Panc1 (cell line): ENCODE measurements around the gene WNT5B.

ENCODE experiments used
- POLR2AphosphoS5 ChIP-seq: IDR thresholded peaks from 2 replicates; pipeline ENCODE4 v1.6.1; 2012; ENCODE audit warnings: mild to moderate bottlenecking, low read depth, low read length, moderate library complexity
- SIN3A ChIP-seq: IDR thresholded peaks from 2 replicates; pipeline ENCODE4 v1.6.1; 2012; ENCODE audit warnings: low read depth, mild to moderate bottlenecking, low read length, moderate library complexity, borderline replicate concordance; ENCODE audit not compliant: insufficient read depth
- TF ChIP-seq, protein P1 (sequence below): fragments of 450-650 bp; IDR thresholded peaks from 2 replicates; pipeline ENCODE4 v1.5.1; 2017; ENCODE audit warnings: mild to moderate bottlenecking
- TF ChIP-seq, protein P2 (sequence below), 2 experiments: IDR thresholded peaks; 2 replicates each; pipeline ENCODE4 v1.6.1; 2011 to 2012; ENCODE audit warnings: low read depth in 2 of 2, control low read depth in 1 of 2, low read length in 1 of 2, mild to moderate bottlenecking in 1 of 2, moderate library complexity in 1 of 2; ENCODE audit not compliant: insufficient read depth in 1 of 2

DNA sequence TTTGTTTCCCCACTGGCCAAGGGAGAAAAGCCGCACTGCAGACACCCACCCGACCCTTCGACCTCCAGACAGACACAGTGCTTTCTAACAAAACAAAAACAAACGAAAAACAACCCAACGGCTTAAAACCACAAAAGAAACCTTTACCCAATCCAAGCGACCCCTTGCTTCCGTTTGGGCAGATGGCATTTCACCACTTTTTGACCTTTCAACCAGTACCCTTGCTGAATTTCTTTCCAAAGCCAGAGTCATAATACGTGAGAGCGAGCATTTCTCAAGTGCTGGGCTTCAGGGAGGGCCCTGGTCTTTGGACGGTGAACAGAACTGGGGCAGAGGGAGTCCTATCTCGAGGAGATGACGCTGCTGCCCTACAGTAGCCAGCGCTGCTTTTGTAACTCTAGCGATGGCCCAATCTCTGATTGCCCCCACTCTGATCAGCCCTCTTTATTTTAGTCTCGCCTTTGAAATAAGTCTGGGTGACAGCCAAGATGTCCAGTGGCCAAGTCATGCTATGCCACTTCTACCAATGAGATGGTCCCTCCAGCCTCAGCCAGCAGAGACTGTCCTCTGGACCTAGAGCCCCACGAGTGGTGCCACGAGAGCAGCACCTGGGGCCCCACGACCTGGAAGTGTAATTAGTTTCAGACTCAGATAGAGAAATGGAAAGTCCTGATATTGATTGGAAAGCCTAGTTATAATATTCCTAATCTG, 40.0 kb downstream of the WNT5B start:
- TF ChIP-seq, protein P1, sequence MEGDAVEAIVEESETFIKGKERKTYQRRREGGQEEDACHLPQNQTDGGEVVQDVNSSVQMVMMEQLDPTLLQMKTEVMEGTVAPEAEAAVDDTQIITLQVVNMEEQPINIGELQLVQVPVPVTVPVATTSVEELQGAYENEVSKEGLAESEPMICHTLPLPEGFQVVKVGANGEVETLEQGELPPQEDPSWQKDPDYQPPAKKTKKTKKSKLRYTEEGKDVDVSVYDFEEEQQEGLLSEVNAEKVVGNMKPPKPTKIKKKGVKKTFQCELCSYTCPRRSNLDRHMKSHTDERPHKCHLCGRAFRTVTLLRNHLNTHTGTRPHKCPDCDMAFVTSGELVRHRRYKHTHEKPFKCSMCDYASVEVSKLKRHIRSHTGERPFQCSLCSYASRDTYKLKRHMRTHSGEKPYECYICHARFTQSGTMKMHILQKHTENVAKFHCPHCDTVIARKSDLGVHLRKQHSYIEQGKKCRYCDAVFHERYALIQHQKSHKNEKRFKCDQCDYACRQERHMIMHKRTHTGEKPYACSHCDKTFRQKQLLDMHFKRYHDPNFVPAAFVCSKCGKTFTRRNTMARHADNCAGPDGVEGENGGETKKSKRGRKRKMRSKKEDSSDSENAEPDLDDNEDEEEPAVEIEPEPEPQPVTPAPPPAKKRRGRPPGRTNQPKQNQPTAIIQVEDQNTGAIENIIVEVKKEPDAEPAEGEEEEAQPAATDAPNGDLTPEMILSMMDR: no peak
- no peak for TF ChIP-seq POLR2AphosphoS5
- no peak for TF ChIP-seq SIN3A
- TF ChIP-seq, protein P2, sequence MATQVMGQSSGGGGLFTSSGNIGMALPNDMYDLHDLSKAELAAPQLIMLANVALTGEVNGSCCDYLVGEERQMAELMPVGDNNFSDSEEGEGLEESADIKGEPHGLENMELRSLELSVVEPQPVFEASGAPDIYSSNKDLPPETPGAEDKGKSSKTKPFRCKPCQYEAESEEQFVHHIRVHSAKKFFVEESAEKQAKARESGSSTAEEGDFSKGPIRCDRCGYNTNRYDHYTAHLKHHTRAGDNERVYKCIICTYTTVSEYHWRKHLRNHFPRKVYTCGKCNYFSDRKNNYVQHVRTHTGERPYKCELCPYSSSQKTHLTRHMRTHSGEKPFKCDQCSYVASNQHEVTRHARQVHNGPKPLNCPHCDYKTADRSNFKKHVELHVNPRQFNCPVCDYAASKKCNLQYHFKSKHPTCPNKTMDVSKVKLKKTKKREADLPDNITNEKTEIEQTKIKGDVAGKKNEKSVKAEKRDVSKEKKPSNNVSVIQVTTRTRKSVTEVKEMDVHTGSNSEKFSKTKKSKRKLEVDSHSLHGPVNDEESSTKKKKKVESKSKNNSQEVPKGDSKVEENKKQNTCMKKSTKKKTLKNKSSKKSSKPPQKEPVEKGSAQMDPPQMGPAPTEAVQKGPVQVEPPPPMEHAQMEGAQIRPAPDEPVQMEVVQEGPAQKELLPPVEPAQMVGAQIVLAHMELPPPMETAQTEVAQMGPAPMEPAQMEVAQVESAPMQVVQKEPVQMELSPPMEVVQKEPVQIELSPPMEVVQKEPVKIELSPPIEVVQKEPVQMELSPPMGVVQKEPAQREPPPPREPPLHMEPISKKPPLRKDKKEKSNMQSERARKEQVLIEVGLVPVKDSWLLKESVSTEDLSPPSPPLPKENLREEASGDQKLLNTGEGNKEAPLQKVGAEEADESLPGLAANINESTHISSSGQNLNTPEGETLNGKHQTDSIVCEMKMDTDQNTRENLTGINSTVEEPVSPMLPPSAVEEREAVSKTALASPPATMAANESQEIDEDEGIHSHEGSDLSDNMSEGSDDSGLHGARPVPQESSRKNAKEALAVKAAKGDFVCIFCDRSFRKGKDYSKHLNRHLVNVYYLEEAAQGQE (IDR thresholded peaks at IDR 0.05; ENCODE audit: insufficient read depth in 1 of 2, low read depth in 2 of 2, low read length in 1 of 2): no peak
